Measurements from ENCODE around the gene MYOM3. TPM values are rescaled to one million over a fixed set of nuclear protein-coding genes. Genes with fewer than 3 reads are reported as not detected.

The MYOM3 gene
- total RNA-seq, 3 donors from 2014 or later (not counting 1 experiment from before 2014, with no cell fraction given): 0.08 TPM; not detected in 2

GRCh38 chr1:24127134-24127800, 15.3 kb upstream of the MYOM3 start:
- 96% methylated on average over 3 of the region's 3 CpGs for WGBS (ENCODE audit: insufficient coverage)
- TF ChIP-seq CTCF (IDR thresholded peaks at IDR 0.05): no peak
- H3K27me3 ChIP-seq (ENCODE audit: control insufficient read depth, insufficient read depth, low read length): no peaks in the 10 kb centered on the region
- Mint-ChIP-seq H3K4me1 (no peaks in the 10 kb centered on the region), H3K36me3 (no peaks in the 10 kb centered on the region), H3K27ac (no peak overlapping the region), H3K9me3 (no peaks in the 10 kb centered on the region), H3K27me3 (ENCODE audit: low read depth in 2 of 2) (peaks cover 0 to 3% of the 10 kb centered on the region in 2 donors), H3K4me3 (no peak overlapping the region)
- ATAC-seq: no peak
- H3K27ac ChIP-seq (ENCODE audit: low read length): no peak overlapping the region
- intact Hi-C loops (cut with micrococcal nuclease): no loop called here
- H3K4me1 ChIP-seq (ENCODE audit: control insufficient read depth, insufficient read depth, low read length): no peaks in the 10 kb centered on the region
- H3K4me3 ChIP-seq (ENCODE audit: low read length): no peak overlapping the region
- H3K9me3 ChIP-seq (ENCODE audit: control insufficient read depth, insufficient read depth, low read length): no peaks in the 10 kb centered on the region
- no peak for DNase-seq
- H3K36me3 ChIP-seq (ENCODE audit: control insufficient read depth, insufficient read depth, low read length): no peaks in the 10 kb centered on the region

GRCh38 chr1:24126672-24127023, 14.7 kb upstream of the MYOM3 start:
- Histone ChIP-seq H3K27ac (ENCODE audit: low read length) (no peak overlapping the region), H3K4me3 (ENCODE audit: low read length) (no peak overlapping the region), H3K9me3 (ENCODE audit: control insufficient read depth, insufficient read depth, low read length) (no peaks in the 10 kb centered on the region), H3K36me3 (ENCODE audit: control insufficient read depth, insufficient read depth, low read length) (no peaks in the 10 kb centered on the region), H3K4me1 (ENCODE audit: control insufficient read depth, insufficient read depth, low read length) (no peaks in the 10 kb centered on the region), H3K27me3 (ENCODE audit: control insufficient read depth, insufficient read depth, low read length) (no peaks in the 10 kb centered on the region)
- no peaks in the 10 kb centered on the region for H3K4me1 Mint-ChIP-seq
- ATAC-seq: no peak
- no peak for DNase-seq
- TF ChIP-seq CTCF (IDR thresholded peaks at IDR 0.05): no peak
- peaks cover 0 to 3% of the 10 kb centered on the region in 2 donors for H3K27me3 Mint-ChIP-seq (ENCODE audit: low read depth in 2 of 2)
- 83% methylated on average over 1 of the region's 5 CpGs for WGBS (ENCODE audit: insufficient coverage)
- no peak overlapping the region for H3K27ac Mint-ChIP-seq
- H3K9me3 Mint-ChIP-seq: no peaks in the 10 kb centered on the region
- H3K36me3 Mint-ChIP-seq: no peaks in the 10 kb centered on the region
- H3K4me3 Mint-ChIP-seq: no peak overlapping the region
- intact Hi-C loops (cut with micrococcal nuclease): no loop called here

GRCh38 chr1:24126018-24126671, 14.2 kb upstream of the MYOM3 start:
- no peak for ATAC-seq
- no peaks in the 10 kb centered on the region for H3K9me3 Mint-ChIP-seq
- DNase-seq: no peak
- H3K36me3 Mint-ChIP-seq: no peaks in the 10 kb centered on the region
- H3K27me3 ChIP-seq (ENCODE audit: control insufficient read depth, insufficient read depth, low read length): no peaks in the 10 kb centered on the region
- H3K4me1 Mint-ChIP-seq: no peaks in the 10 kb centered on the region
- H3K4me3 Mint-ChIP-seq: no peak overlapping the region
- H3K4me3 ChIP-seq (ENCODE audit: low read length): no peak overlapping the region
- H3K27ac Mint-ChIP-seq: no peak overlapping the region
- intact Hi-C loops (cut with micrococcal nuclease): no loop called here
- 41% methylated on average over 6 of the region's 6 CpGs for WGBS (ENCODE audit: insufficient coverage)
- H3K27ac ChIP-seq (ENCODE audit: low read length): no peak overlapping the region
- H3K27me3 Mint-ChIP-seq (ENCODE audit: low read depth in 2 of 2): peaks cover 0 to 3% of the 10 kb centered on the region in 2 donors
- no peak for TF ChIP-seq CTCF (IDR thresholded peaks at IDR 0.05)
- no peaks in the 10 kb centered on the region for H3K4me1 ChIP-seq (ENCODE audit: control insufficient read depth, insufficient read depth, low read length)
- H3K9me3 ChIP-seq (ENCODE audit: control insufficient read depth, insufficient read depth, low read length): no peaks in the 10 kb centered on the region
- H3K36me3 ChIP-seq (ENCODE audit: control insufficient read depth, insufficient read depth, low read length): no peaks in the 10 kb centered on the region
